AG09309 (cell line): ENCODE measurements around the gene LYPD5.

Source experiments
- DNase-seq: peaks from one replicate; pipeline ENCODE4 v3.0.0-alpha.2; 2010; ENCODE audit warnings: low read depth
- H3K4me3 ChIP-seq: 2 replicates; pipeline ENCODE4 v1.5.1; 2011; ENCODE audit warnings: mild to moderate bottlenecking, low read depth, low read length, moderate library complexity; ENCODE audit not compliant: control insufficient read depth
- CTCF ChIP-seq: IDR thresholded peaks from 2 replicates; pipeline ENCODE4 v1.5.1; 2011; ENCODE audit warnings: mild to moderate bottlenecking, low read depth, low read length, inconsistent platforms; ENCODE audit not compliant: insufficient read depth, control insufficient read depth; ENCODE audit errors: missing control alignments

LYPD5 gene

GRCh38 chr19:43802216-43802951 lies at the start of gene LYPD5:
Gene LYPD5, minus strand, starts transcription at chr19:43802447. Its CDS starts 67 bp downstream, at chr19:43802380.
- H3K4me3 ChIP-seq, result no peak within 1 kb of the TSS
- no peak for TF ChIP-seq CTCF
- no peak for DNase-seq

GRCh38 chr19:43848821-43849220 lies 46.6 kb upstream of the LYPD5 start:
- no peak overlapping the region for H3K4me3 ChIP-seq
- no peak for DNase-seq
- no peak for TF ChIP-seq CTCF

GRCh38 chr19:43847884-43848283 lies 45.6 kb upstream of the LYPD5 start:
- DNase-seq, result no peak
- no peak overlapping the region for H3K4me3 ChIP-seq
- TF ChIP-seq CTCF, result no peak

GRCh38 chr19:43847246-43847645 lies 45.0 kb upstream of the LYPD5 start:
- DNase-seq, result no peak
- TF ChIP-seq CTCF, result no peak
- H3K4me3 ChIP-seq, result no peak overlapping the region

- DNase-seq, result no peak
- TF ChIP-seq CTCF, result no peak
- no peak overlapping the region for H3K4me3 ChIP-seq
Measured at GRCh38 chr19:43842007-43842406, 39.8 kb upstream of the LYPD5 start.

- H3K4me3 ChIP-seq, result no peak overlapping the region
- DNase-seq, result no peak
- TF ChIP-seq CTCF, result no peak
Measured at GRCh38 chr19:43839139-43839538, 36.9 kb upstream of the LYPD5 start.
